K562 (cell line): ENCODE measurements around the gene SSTR1. TPM values are rescaled to one million over a fixed set of nuclear protein-coding genes. Genes with fewer than 3 reads are reported as not detected.

ENCODE experiments used
- ATAC-seq: fragments of 200-7000 bp; cut with Tn5 transposase; 3 replicates; pipeline ENCODE4 v1.9.1; 2020; ENCODE audit warnings: moderate library complexity
- BruUV-seq: library from RNA; stranded (reverse); fragments of 400-500 nt; replicated peaks from 2 replicates; lab custom pipeline; 2021; lab: Mats Ljungman, UMichigan
- CTCF ChIA-PET: fragments of 300-600 bp; formaldehyde crosslinking; extraction: SDS; loops from one replicate; lab custom pipeline; 2021; ENCODE audit warnings: low intra/inter-chr PET ratio; lab: Yijun Ruan, JAX
- POLR2A ChIA-PET: fragments of 300-600, 350-650 bp; sonication (Branson Sonifier 250); formaldehyde crosslinking; extraction: SDS; loops from one replicate; lab custom pipeline; 2021; ENCODE audit warnings: antibody characterized with exemption, inconsistent platforms; lab: Yijun Ruan, JAX
- DNase-seq, 4 experiments: peaks; one replicate each; pipeline versions ENCODE4 v3.0.0 to v3.0.0-alpha.2; 2011 to 2018; ENCODE audit warnings: low spot score in 3 of 4, mixed read lengths in 3 of 4; ENCODE audit errors: extremely low read depth in 1 of 4
- FAIRE-seq: peaks from 2 replicates; lab custom pipeline; 2011; peaks lifted over from hg19 to GRCh38; lab: Jason Lieb, UNC
- H2AFZ ChIP-seq: 2 replicates; pipeline ENCODE4 v1.6.0; 2011; ENCODE audit warnings: low read depth, low read length, control low read depth, inconsistent platforms
- H3K27ac ChIP-seq: fragments of 200-600 bp; 3 replicates; pipeline ENCODE4 v1.8.0; 2011; ENCODE audit warnings: low read depth, mild to moderate bottlenecking, control low read depth, inconsistent platforms, low read length, moderate library complexity, mixed read lengths; ENCODE audit errors: extremely low read depth
- H3K27me3 ChIP-seq, 2 experiments: fragments of 300-600 bp in 1 of 2; 2 replicates in 1 of 2; 3 replicates in 1 of 2; pipeline versions ENCODE4 v1.6.0 to v1.8.0; 2011; ENCODE audit warnings: inconsistent platforms in 2 of 2, low read length in 2 of 2, mild to moderate bottlenecking in 1 of 2, mixed read lengths in 1 of 2, moderate library complexity in 1 of 2; ENCODE audit not compliant: control insufficient read depth in 2 of 2, insufficient read depth in 2 of 2
- H3K36me3 ChIP-seq: fragments of 300-600 bp; 3 replicates; pipeline ENCODE4 v1.8.0; 2011; ENCODE audit warnings: mild to moderate bottlenecking, low read length, inconsistent platforms; ENCODE audit not compliant: control insufficient read depth, insufficient read depth
- H3K4me1 ChIP-seq, 2 experiments: fragments of 200-600 bp in 1 of 2; replicated peaks in 1 of 2; 2 replicates in 1 of 2; 3 replicates in 1 of 2; pipeline versions ENCODE4 v1.5.1 to v1.8.0; 2011; ENCODE audit warnings: inconsistent platforms in 2 of 2, low read length in 2 of 2, mild to moderate bottlenecking in 1 of 2, mixed read lengths in 1 of 2, moderate library complexity in 1 of 2; ENCODE audit not compliant: control insufficient read depth in 2 of 2, insufficient read depth in 2 of 2
- H3K4me2 ChIP-seq: 2 replicates; pipeline ENCODE4 v1.6.1; 2011; ENCODE audit warnings: low read length, control low read depth, inconsistent platforms, mixed read lengths; ENCODE audit not compliant: insufficient read depth
- H3K4me3 ChIP-seq: fragments of 200-600 bp; sonication (generic), shearing (Covaris generic); 2 replicates; pipeline ENCODE4 v1.5.1; 2016; ENCODE audit warnings: control low read depth, inconsistent platforms
- H3K79me2 ChIP-seq: fragments of 200-600 bp; 3 replicates; pipeline ENCODE4 v1.8.0; 2011; ENCODE audit warnings: low read length, inconsistent platforms; ENCODE audit not compliant: control insufficient read depth, insufficient read depth
- H3K9ac ChIP-seq, 2 experiments: 2 replicates each; pipeline versions ENCODE4 v1.6.0 to v1.6.1; 2011; ENCODE audit warnings: low read depth in 2 of 2, low read length in 2 of 2, control low read depth in 1 of 2, inconsistent platforms in 1 of 2, mild to moderate bottlenecking in 1 of 2, mixed read lengths in 1 of 2; ENCODE audit not compliant: insufficient read depth in 1 of 2
- H3K9me1 ChIP-seq: one replicate; pipeline ENCODE4 v1.6.0; 2011; ENCODE audit warnings: inconsistent platforms, mild to moderate bottlenecking, low read length, moderate library complexity; ENCODE audit not compliant: control insufficient read depth, insufficient read depth
- H3K9me3 ChIP-seq: replicated peaks from 2 replicates; pipeline ENCODE4 v1.5.1; 2011; ENCODE audit warnings: low read depth, low read length, inconsistent platforms; ENCODE audit not compliant: control insufficient read depth, insufficient read depth
- H4K20me1 ChIP-seq: replicated peaks from 2 replicates; pipeline ENCODE4 v1.6.1; 2011; ENCODE audit warnings: low read length, inconsistent platforms, mixed read lengths; ENCODE audit not compliant: control insufficient read depth, insufficient read depth
- ASH1L ChIP-seq: fragments of 450-650 bp; IDR thresholded peaks from 2 replicates; pipeline ENCODE4 v1.6.1; 2018; ENCODE audit warnings: borderline replicate concordance, mild to moderate bottlenecking, low read depth; ENCODE audit not compliant: partially characterized antibody
- CHD2 ChIP-seq: IDR thresholded peaks from 2 replicates; pipeline ENCODE4 v1.6.1; 2011; ENCODE audit warnings: low read depth, low read length
- ETV1 ChIP-seq: fragments of 450-650 bp; conservative IDR thresholded peaks from 2 replicates; pipeline ENCODE4 v1.6.1; 2016; ENCODE audit warnings: missing genetic modification characterization, control low read depth, low read depth, missing compliant biosample characterization
- FOXJ2 ChIP-seq: fragments of 200-800 bp; sonication (Bioruptor generic); IDR thresholded peaks from 2 replicates; pipeline ENCODE4 v1.6.1; 2016; ENCODE audit warnings: missing genetic modification characterization, missing compliant biosample characterization
- GATAD2A ChIP-seq: fragments of 450-650 bp; IDR thresholded peaks from 2 replicates; pipeline ENCODE4 v1.6.1; 2017
- GTF2E2 ChIP-seq: fragments of 200-800 bp; sonication (Bioruptor generic); IDR thresholded peaks from 2 replicates; pipeline ENCODE4 v1.6.1; 2016; ENCODE audit warnings: missing genetic modification characterization, missing compliant biosample characterization
- MAZ ChIP-seq, 2 experiments: fragments of 450-650 bp in 1 of 2; sonication (generic) in 1 of 2; formaldehyde crosslinking; IDR thresholded peaks in 1 of 2; conservative IDR thresholded peaks in 1 of 2; 2 replicates each; pipeline versions ENCODE4 v1.4.0 to v1.5.0; 2020; ENCODE audit warnings: mild to moderate bottlenecking in 1 of 2, missing genetic modification reagents in 1 of 2
- NR1H2 ChIP-seq: sonication (generic); formaldehyde crosslinking; IDR thresholded peaks from 2 replicates; pipeline ENCODE4 v1.4.0; 2020; ENCODE audit warnings: mild to moderate bottlenecking, missing genetic modification reagents
- SIX5 ChIP-seq, 2 experiments: IDR thresholded peaks; 2 replicates each; pipeline ENCODE4 v1.6.1; 2011; ENCODE audit warnings: low read length in 2 of 2, borderline replicate concordance in 1 of 2, low read depth in 1 of 2, mild to moderate bottlenecking in 1 of 2, moderate library complexity in 1 of 2; ENCODE audit not compliant: insufficient read depth in 1 of 2
- ZNF511 ChIP-seq: sonication (generic); formaldehyde crosslinking; IDR thresholded peaks from 2 replicates; pipeline ENCODE4 v1.8.0; 2022; ENCODE audit warnings: mild to moderate bottlenecking, missing genetic modification reagents
- WGBS: fragments of 100-300 bp; shearing (Covaris generic); methylation state at CpG from one replicate; pipeline ENCODE4 v1.1.6; 2016; ENCODE audit warnings: low coverage, mixed read lengths; ENCODE audit not compliant: insufficient coverage; ENCODE audit errors: missing lambda C conversion rate; 5-methylcytosine and 5-hydroxymethylcytosine counted together
- in situ Hi-C: fragments of 300-500 bp; cut with MboI; formaldehyde crosslinking; loops from 4 replicates; pipeline ENCODE4 v1.15.0; 2018; ENCODE audit warnings: inconsistent platforms, mixed read lengths
- intact Hi-C: fragments of 100-400 bp; cut with micrococcal nuclease; formaldehyde crosslinking; loops from 2 replicates; pipeline ENCODE4 v1.14.2; 2022
- polyA plus RNA-seq, 8 experiments: library from polyadenylated mRNA; depleted of rRNA in 4 of 8; stranded (reverse) in 5 of 8; unstranded in 3 of 8; fragments of >200 nt; fragmentation: Nextera tagmentation in 2 of 8; fragmentation: Illumina TruSeq in 1 of 8; extraction: Ambion mirVana in 2 of 8; extraction: Trizol in 1 of 8; gene quantifications; 2 replicates each; pipeline versions ENCODE4 v1.2.1 to v1.2.3, GENCODE V29; 2011 to 2014; ENCODE audit warnings: inconsistent platforms in 1 of 8, missing spikeins in 1 of 8
- total RNA-seq, 7 experiments: library from RNA; depleted of rRNA in 6 of 7; stranded (reverse); fragments of >200 nt in 6 of 7; fragmentation: Illumina TruSeq in 2 of 7; extraction: Trizol in 2 of 7; gene quantifications; 2 replicates each; pipeline versions ENCODE4 v1.2.1 to v1.2.3, GENCODE V29; 2011 to 2021; ENCODE audit warnings: low replicate concordance in 1 of 7

SSTR1 gene
- total and polyA plus RNA-seq, 9 of the 15 experiments (the other 6 are each of a cell fraction or from before 2014, with no cell fraction given): not detected

- in situ Hi-C loops (no loop called here), intact Hi-C loops (no loop called here)
- Histone ChIP-seq H3K79me2 (no peaks in the 10 kb centered on the region), H4K20me1 (no peaks in the 10 kb centered on the region), H3K4me1 (no peaks in the 10 kb centered on the region), H3K9me3 (no peaks in the 10 kb centered on the region), H3K27me3 (no peaks in the 10 kb centered on the region), H2AFZ (no peak overlapping the region), H3K4me3 (no peak overlapping the region), H3K4me2 (no peak overlapping the region), H3K36me3 (no peaks in the 10 kb centered on the region), H3K9me1 (no peaks in the 10 kb centered on the region), H3K27ac (no peak overlapping the region), H3K9ac (no peak overlapping the region)
- ChIA-PET POLR2A (no interaction called here), CTCF (no interaction called here)
- DNase-seq: no peak
- no TSS peak for BruUV-seq
- TF ChIP-seq ZNF511 (CRISPR knock-in tag): no peak
- no peak for TF ChIP-seq CHD2
- no peak for TF ChIP-seq ASH1L
- TF ChIP-seq GATAD2A: no peak
- TF ChIP-seq FOXJ2: no peak
- no peak for TF ChIP-seq SIX5 (IDR thresholded peaks at IDR 0.05; ENCODE audit: borderline replicate concordance in 1 of 2, insufficient read depth in 1 of 2, low read depth in 1 of 2, low read length in 2 of 2)
- no peak for TF ChIP-seq NR1H2
- TF ChIP-seq MAZ (CRISPR knock-in tag; conservative IDR thresholded peaks at IDR 0.05 in 1 of 2, IDR thresholded peaks at IDR 0.05 in 1 of 2): no peak
- no peak for TF ChIP-seq ETV1 (tag)
- no peak for TF ChIP-seq GTF2E2
- ATAC-seq: no peak
- FAIRE-seq: no peak
- 2% methylated on average over 4 of the region's 4 CpGs for WGBS
Observed at GRCh38 chr14:38252066-38252710, 44.5 kb downstream of the SSTR1 start.
